Transverse colon (tissue), 4 donors: Measurements from ENCODE around the gene SPG7. TPM values are rescaled to one million over a fixed set of nuclear protein-coding genes. Genes with fewer than 3 reads are reported as not detected.
A peak's percentile ranks its signal among the peaks of the same experiment; 100 is the strongest.

Experiments
- DNase-seq: peaks from one replicate; pipeline ENCODE4 v3.0.0-alpha.2; 2019
- H3K27ac ChIP-seq, 4 donors: fragments of 200-600 bp; sonication (generic); 2 replicates each; pipeline ENCODE4 v1.5.1; 2016 to 2018; ENCODE audit warnings: inconsistent platforms in 4 of 4
- H3K27me3 ChIP-seq: fragments of 200-600 bp; sonication (generic); 2 replicates; pipeline ENCODE4 v1.5.1; 2017; ENCODE audit warnings: inconsistent platforms
- H3K36me3 ChIP-seq, 4 donors: fragments of 200-600 bp; sonication (generic); 2 replicates each; pipeline ENCODE4 v1.5.1; 2017 to 2019; ENCODE audit warnings: inconsistent platforms in 4 of 4
- H3K4me1 ChIP-seq, 4 donors: fragments of 200-600 bp; sonication (generic); 2 replicates each; pipeline ENCODE4 v1.5.1; 2017 to 2020; ENCODE audit warnings: inconsistent platforms in 4 of 4
- H3K4me3 ChIP-seq, 4 donors: fragments of 200-600 bp; sonication (generic); 1 replicate in 1 of 4; 2 replicates in 3 of 4; pipeline versions ENCODE4 v1.5.1 to v1.6.1; 2017 to 2019; ENCODE audit warnings: inconsistent platforms in 4 of 4
- H3K9me3 ChIP-seq, 2 donors: fragments of 200-600 bp; sonication (generic); 2 replicates each; pipeline ENCODE4 v1.5.1; 2017 to 2019; ENCODE audit warnings: inconsistent platforms in 2 of 2
- CTCF ChIP-seq, 5 experiments: fragments of 200-600 bp in 3 of 5; fragments of 450-650 bp in 2 of 5; sonication (generic) in 3 of 5; IDR thresholded peaks; 1 replicate in 2 of 5; 2 replicates in 3 of 5; pipeline ENCODE4 v1.5.1; 2016 to 2017; ENCODE audit warnings: antibody characterized with exemption in 5 of 5, inconsistent platforms in 3 of 5, mild to moderate bottlenecking in 2 of 5, moderate library complexity in 1 of 5
- EP300 ChIP-seq: sonication (generic); formaldehyde crosslinking; IDR thresholded peaks from one replicate; pipeline ENCODE4 v1.6.1; 2017; ENCODE audit warnings: antibody characterized with exemption, low read depth
- POLR2A ChIP-seq: fragments of 450-650 bp; IDR thresholded peaks from one replicate; pipeline ENCODE4 v1.6.1; 2016; ENCODE audit warnings: antibody characterized with exemption, mild to moderate bottlenecking, moderate library complexity
- POLR2AphosphoS5 ChIP-seq, 3 donors: sonication (generic); formaldehyde crosslinking; IDR thresholded peaks; one replicate each; pipeline ENCODE4 v1.6.1; 2016; ENCODE audit warnings: antibody characterized with exemption in 3 of 3
- WGBS, 2 donors: methylation state at CpG; one replicate each; pipeline ENCODE4 v1.1.5; 2018; ENCODE audit warnings: low coverage in 1 of 2; 5-methylcytosine and 5-hydroxymethylcytosine counted together
- in situ Hi-C, 4 donors: fragments of 200-750 bp; cut with MboI; loops; one replicate each; pipeline versions ENCODE4 v1.15.0 to v1.15.1; 2017; ENCODE audit warnings: low sequenced_read_pairs in 3 of 4, low pct_ligation_motif_present in 1 of 4, low pct_unique_long_range_greater_than_20kb in 1 of 4
- intact Hi-C: fragments of 100-400 bp; cut with DNase I; formaldehyde crosslinking; loops from one replicate; pipeline ENCODE4 v1.15.1; 2023; ENCODE audit warnings: low total_unique reads
- total RNA-seq, 4 donors: library from RNA; depleted of rRNA; stranded (reverse); fragments of >200 nt; gene quantifications; one replicate each; pipeline ENCODE4 v1.1.0, GENCODE V29; 2016

Gene SPG7
- total RNA-seq, 4 donors from 2014 or later: 168 to 408 (median 285) TPM

DNA sequence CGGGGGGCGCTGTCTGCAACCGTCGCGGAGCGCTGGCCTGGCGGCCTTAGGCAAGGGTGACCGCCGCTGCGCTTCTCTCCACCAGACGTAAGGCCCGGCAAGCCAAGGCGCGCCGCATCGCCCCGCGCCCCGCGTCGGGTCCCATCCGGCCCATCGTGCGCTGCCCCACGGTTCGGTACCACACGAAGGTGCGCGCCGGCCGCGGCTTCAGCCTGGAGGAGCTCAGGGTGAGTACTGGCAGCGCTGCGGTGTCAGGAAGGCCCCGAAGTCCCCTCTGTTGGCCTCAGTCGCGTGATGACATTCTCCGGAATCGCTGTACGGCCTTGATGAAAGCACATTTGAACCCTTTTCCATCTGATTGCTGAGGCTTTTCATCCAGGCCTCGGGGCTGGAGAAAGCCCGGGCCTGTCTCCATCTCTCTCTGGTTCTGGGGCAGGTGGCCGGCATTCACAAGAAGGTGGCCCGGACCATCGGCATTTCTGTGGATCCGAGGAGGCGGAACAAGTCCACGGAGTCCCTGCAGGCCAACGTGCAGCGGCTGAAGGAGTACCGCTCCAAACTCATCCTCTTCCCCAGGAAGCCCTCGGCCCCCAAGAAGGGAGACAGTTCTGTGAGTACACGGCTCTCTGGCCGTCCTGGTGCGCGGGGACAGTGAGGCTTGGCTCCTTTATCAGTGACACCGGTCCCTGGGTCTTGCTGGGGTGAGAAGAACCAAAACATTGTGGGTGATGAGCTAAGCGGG lies 53.1 kb downstream of the SPG7 start:
- no peak for DNase-seq
- in situ Hi-C loops (no loop called here), intact Hi-C loops (no loop called here)
- 3% methylated on average over 47 of the region's 58 CpGs; no CpG with 5 or more reads in 1 of the 2 donors for WGBS, 2 donors
- Histone ChIP-seq H3K27me3 (no peaks in the 10 kb centered on the region), H3K9me3 (no peaks in the 10 kb centered on the region), H3K27ac (peak overlapping the region; percentile 95 to 99 (median 98)), H3K4me3 (peak overlapping the region; percentile 47 to 93 (median 66)), H3K4me1 (peaks cover 37 to 71% (median 53%) of the 10 kb centered on the region in 4 donors), H3K36me3 (peaks cover 0 to 23% (median 12%) of the 10 kb centered on the region in 4 donors)
- no peak for TF ChIP-seq EP300

DNA sequence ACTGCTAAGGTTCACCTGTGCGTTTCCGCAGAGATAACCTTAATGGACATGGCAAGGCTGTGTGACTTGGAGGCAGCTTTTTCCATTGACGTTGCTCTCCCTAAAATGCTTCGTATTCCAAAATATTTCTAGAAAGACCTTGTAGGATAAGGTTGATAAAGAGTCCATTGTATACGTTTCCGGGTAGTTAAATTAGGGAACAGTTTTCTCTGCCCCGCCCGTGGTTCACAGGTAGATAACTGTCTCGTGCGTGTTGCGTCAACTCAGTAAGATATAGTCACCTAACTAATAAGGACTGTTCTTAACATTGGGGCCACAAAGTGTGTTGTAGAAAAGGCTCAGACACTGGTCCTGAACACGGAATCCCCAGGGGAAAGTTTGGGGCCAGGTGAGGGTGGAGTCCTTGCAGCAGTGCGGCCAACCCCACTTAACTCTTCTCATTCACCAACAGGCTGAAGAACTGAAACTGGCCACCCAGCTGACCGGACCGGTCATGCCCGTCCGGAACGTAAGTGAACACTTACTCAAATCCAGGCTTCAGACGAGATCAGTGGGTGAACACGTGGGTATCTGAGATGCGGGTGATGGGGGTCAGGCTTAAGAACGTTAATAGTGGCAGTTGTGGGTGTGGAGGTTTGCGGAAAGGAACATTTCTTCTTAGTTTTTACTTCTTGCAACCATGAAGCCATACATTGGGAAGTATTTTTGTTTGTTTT lies 53.8 kb downstream of the SPG7 start:
- WGBS, 2 donors: 36 to 49% methylated on average over 13 to 23 of the region's 23 CpGs
- H3K36me3 ChIP-seq: peaks cover 0 to 23% (median 12%) of the 10 kb centered on the region in 4 donors
- TF ChIP-seq EP300 (no peak), POLR2AphosphoS5 (IDR thresholded peaks at IDR 0.05) (no peak), CTCF (IDR thresholded peaks at IDR 0.05) (no peak), POLR2A (no peak)
- peak overlapping the region; percentile 95 to 99 (median 98) for H3K27ac ChIP-seq
- in situ Hi-C loops (no loop called here), intact Hi-C loops (no loop called here)
- peaks cover 37 to 71% (median 54%) of the 10 kb centered on the region in 4 donors for H3K4me1 ChIP-seq
- peak; percentile 58 for DNase-seq
- no peaks in the 10 kb centered on the region for H3K27me3 ChIP-seq
- H3K9me3 ChIP-seq: no peaks in the 10 kb centered on the region
- H3K4me3 ChIP-seq: peak overlapping the region; percentile 47 to 93 (median 66)

- peaks cover 0 to 23% (median 12%) of the 10 kb centered on the region in 4 donors for H3K36me3 ChIP-seq
- no peak for DNase-seq
- no peak overlapping the region for H3K4me3 ChIP-seq
- TF ChIP-seq POLR2A (no peak), EP300 (no peak), CTCF (IDR thresholded peaks at IDR 0.05) (no peak), POLR2AphosphoS5 (IDR thresholded peaks at IDR 0.05) (no peak)
- 73% methylated on average over 12 of the region's 12 CpGs; no CpG with 5 or more reads in 1 of the 2 donors for WGBS, 2 donors
- peaks cover 37 to 66% (median 54%) of the 10 kb centered on the region in 4 donors for H3K4me1 ChIP-seq
- in situ Hi-C loops (no loop called here), intact Hi-C loops (no loop called here)
- H3K9me3 ChIP-seq: no peaks in the 10 kb centered on the region
- H3K27me3 ChIP-seq: no peaks in the 10 kb centered on the region
- H3K27ac ChIP-seq: peak overlapping the region in 1 of 4 donors; percentile 99
Measured at GRCh38 chr16:89562939-89563338, 54.7 kb downstream of the SPG7 start.

DNA sequence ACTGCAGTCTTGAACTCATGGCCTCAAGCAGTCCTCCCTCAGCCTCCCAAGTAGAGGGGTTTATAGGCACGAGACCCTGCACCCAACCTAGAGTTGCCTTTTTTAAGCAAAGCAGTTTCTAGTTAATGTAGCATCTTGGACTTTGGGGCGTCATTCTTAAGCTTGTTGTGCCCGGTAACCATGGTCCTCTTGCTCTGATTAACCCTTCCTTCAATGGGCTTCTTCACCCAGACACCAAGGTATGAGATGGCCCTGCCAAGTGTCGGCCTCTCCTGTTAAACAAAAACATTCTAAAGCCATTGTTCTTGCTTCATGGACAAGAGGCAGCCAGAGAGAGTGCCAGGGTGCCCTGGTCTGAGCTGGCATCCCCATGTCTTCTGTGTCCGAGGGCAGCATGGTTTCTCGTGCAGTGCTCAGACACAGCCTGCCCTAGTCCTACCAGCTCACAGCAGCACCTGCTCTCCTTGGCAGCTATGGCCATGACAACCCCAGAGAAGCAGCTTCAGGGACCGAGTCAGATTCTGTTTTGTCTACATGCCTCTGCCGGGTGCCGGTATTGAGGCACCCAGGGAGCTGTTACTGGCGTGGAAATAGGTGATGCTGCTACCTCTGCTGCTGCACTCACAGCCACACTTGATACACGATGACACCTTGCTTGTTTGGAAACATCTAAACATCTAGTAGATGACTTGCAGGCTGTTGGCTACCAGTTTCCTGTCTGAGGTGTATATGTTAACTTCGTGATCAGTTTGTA lies 55.6 kb downstream of the SPG7 start:
- H3K27me3 ChIP-seq: peaks cover under 1% of the 10 kb centered on the region
- H3K36me3 ChIP-seq: peaks cover 0 to 23% (median 12%) of the 10 kb centered on the region in 4 donors
- H3K9me3 ChIP-seq: no peaks in the 10 kb centered on the region
- DNase-seq: no peak
- H3K4me3 ChIP-seq: no peak overlapping the region
- in situ Hi-C loops: no loop called here
- H3K27ac ChIP-seq: peak overlapping the region in 1 of 4 donors; percentile 65
- WGBS, 2 donors: 48% methylated on average over 12 of the region's 12 CpGs; no CpG with 5 or more reads in 1 of the 2 donors
- TF ChIP-seq EP300: no peak
- TF ChIP-seq POLR2A: no peak
- no peak for TF ChIP-seq CTCF (IDR thresholded peaks at IDR 0.05)
- peaks cover 37 to 65% (median 52%) of the 10 kb centered on the region in 4 donors for H3K4me1 ChIP-seq
- intact Hi-C loops: no loop called here
